Measurements from ENCODE around the gene CTAG2. TPM values are rescaled to one million over a fixed set of nuclear protein-coding genes. Genes with fewer than 3 reads are reported as not detected.
"Not testable (repeated sequence)": the region's sequence is repeated elsewhere in the genome, so short reads cannot be mapped to it uniquely, and the experiment has no call there.

Gene CTAG2
- total RNA-seq (2014; rRNA removed; shearing (Covaris generic); ENCODE audit: low replicate concordance): 15.5 TPM in 1 of 2 replicates, not detected in the other

DNA sequence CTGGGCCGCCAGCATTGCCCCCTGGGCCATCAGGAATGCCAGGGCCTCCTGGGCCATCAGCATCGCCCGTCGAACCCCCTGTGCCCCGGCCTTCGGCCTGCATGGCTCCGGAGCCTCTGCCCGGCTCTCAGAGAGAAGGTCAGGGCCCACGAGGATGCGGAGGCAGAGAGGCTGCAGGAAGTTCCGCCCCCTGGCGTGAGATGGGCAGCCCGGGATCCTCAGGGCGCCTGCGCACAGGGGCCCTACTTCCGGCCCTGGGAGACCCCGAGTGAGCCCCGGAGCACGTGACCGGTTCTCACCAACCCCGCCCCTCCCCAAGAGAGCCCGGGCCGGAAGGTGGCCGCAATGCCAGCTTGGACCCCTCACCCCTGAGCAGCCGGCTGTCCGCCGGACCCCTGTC is at the start of gene CTAG2:
CTAG2 (minus strand) TSS at position 167 of the 400 bp plus-strand sequence; CDS start at position 103, 64 bp downstream.
- not testable (repeated sequence) for DNase-seq; H3K36me3 ChIP-seq (ENCODE audit: insufficient read depth, low read length); H3K27me3 ChIP-seq (ENCODE audit: low read length); H3K9ac ChIP-seq (ENCODE audit: low read length); H3K4me3 ChIP-seq (ENCODE audit: low read length); H3K9me2 ChIP-seq (replicated peaks; ENCODE audit: insufficient read depth, low read length); H3K4me1 ChIP-seq (ENCODE audit: low read length); H4K20me1 ChIP-seq (ENCODE audit: insufficient read depth, low read depth, low read length); H3K9me3 ChIP-seq (ENCODE audit: low read length); H3K27ac ChIP-seq (ENCODE audit: low read length); H3K79me2 ChIP-seq (ENCODE audit: low read length); H3K4me2 ChIP-seq (ENCODE audit: low read depth, low read length, poor library complexity, severe bottlenecking); H2AFZ ChIP-seq (ENCODE audit: low read length)

DNA sequence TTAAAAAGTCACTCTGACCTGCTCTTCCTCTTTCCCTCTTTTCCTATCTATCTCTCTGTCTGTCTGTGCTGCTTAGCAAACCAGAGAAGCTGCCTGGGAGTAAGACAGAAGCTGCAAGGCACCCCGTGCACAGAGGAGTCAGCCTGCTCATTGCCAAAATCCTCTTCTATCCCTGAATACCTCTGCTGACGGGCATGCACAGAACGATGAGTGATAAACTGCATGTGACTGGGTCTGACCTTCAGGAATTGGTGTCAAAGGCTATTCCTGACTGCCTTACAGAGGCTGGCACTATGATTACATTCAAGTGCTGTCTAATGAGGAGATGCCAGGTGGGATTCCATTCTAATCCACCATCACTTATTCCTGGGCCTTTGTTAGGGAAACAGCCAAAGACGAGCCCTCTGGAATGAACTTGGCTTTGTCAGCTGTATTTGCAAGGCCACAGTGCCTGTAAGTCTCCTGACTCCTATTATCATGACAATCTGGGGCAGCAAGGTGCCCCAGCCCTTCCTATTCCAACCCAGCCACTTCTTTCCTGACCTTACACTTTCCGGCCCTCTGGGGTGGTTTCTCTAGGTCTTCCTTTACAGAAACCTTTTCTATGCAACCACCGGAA is 45.4 kb upstream of the CTAG2 start:
- Histone ChIP-seq H3K9me3 (ENCODE audit: low read length) (no peaks in the 10 kb centered on the region), H3K4me1 (ENCODE audit: low read length) (peaks cover 31% of the 10 kb centered on the region), H3K4me3 (ENCODE audit: low read length) (no peak overlapping the region), H3K4me2 (ENCODE audit: low read depth, low read length, poor library complexity, severe bottlenecking) (no peak overlapping the region), H3K27ac (ENCODE audit: low read length) (no peak overlapping the region), H3K27me3 (ENCODE audit: low read length) (no peaks in the 10 kb centered on the region), H3K9me2 (replicated peaks; ENCODE audit: insufficient read depth, low read length) (no peaks in the 10 kb centered on the region), H3K36me3 (ENCODE audit: insufficient read depth, low read length) (no peaks in the 10 kb centered on the region), H2AFZ (ENCODE audit: low read length) (no peak overlapping the region), H3K9ac (ENCODE audit: low read length) (no peak overlapping the region), H3K79me2 (ENCODE audit: low read length) (no peaks in the 10 kb centered on the region), H4K20me1 (ENCODE audit: insufficient read depth, low read depth, low read length) (no peaks in the 10 kb centered on the region)
- DNase-seq: no peak

DNA sequence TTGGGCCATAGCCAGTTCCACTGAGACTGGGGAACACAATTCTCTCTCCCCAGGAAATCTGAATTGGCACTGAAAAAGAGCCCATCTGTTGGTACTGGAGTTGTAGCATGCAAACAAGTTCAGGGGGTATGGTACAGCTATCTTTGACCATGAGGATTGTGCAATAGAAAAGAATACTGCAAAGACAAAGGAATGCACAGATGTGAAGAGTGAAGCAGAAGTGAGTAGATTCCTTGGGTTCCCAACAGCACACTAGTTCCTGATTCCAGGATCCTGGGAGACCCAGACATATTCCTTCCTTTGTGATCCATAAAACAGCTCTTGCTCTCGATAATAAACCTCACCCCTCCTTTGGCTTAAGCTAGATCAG is 43.3 kb upstream of the CTAG2 start:
- no peaks in the 10 kb centered on the region for H3K79me2 ChIP-seq (ENCODE audit: low read length)
- H3K4me2 ChIP-seq (ENCODE audit: low read depth, low read length, poor library complexity, severe bottlenecking): no peak overlapping the region
- no peaks in the 10 kb centered on the region for H3K36me3 ChIP-seq (ENCODE audit: insufficient read depth, low read length)
- no peaks in the 10 kb centered on the region for H3K27me3 ChIP-seq (ENCODE audit: low read length)
- H3K9me2 ChIP-seq (replicated peaks; ENCODE audit: insufficient read depth, low read length): no peaks in the 10 kb centered on the region
- no peak overlapping the region for H2AFZ ChIP-seq (ENCODE audit: low read length)
- H3K27ac ChIP-seq (ENCODE audit: low read length): no peak overlapping the region; the same call in 1 of the 2 replicates
- H3K4me3 ChIP-seq (ENCODE audit: low read length): no peak overlapping the region
- DNase-seq: no peak
- H3K4me1 ChIP-seq (ENCODE audit: low read length): peaks cover 31% of the 10 kb centered on the region
- H3K9me3 ChIP-seq (ENCODE audit: low read length): no peaks in the 10 kb centered on the region
- no peaks in the 10 kb centered on the region for H4K20me1 ChIP-seq (ENCODE audit: insufficient read depth, low read depth, low read length)
- H3K9ac ChIP-seq (ENCODE audit: low read length): no peak overlapping the region

DNA sequence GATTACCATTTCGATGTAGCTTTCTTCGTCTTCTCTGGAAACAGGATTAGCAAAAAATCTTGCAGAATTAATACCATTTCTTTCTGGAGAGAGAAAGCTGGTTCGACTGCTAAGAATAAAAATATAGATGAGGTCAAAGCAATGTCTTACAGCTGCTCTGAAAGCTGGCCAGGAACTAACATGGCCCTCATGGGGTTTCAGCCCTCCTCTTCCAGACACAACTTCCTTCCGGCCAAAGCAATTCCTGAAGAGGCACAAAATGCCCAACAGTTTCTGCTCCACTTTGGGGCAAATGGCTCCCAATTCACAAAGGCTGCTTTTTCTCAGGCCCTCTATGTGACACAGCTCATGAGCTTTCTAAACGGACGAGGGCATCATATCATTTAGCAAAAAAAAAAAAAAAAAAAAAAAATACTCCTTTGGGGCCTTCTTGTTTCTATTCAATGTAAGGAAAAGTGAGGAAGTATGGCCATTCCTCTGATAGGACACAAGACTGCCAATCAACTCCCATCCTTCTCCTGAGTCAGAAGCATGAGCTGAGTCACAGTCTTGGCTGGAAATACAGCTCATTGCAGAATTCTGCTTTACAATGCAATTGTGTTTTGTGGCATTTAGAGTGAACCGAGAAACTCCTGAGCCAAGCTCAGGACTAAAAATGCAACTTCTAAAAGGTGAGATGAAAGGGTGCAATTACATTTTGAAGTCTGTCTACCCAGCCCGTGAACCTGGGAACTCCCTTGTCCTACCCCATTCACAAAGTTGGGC is 42.7 kb upstream of the CTAG2 start:
- no peaks in the 10 kb centered on the region for H3K79me2 ChIP-seq (ENCODE audit: low read length)
- no peaks in the 10 kb centered on the region for H4K20me1 ChIP-seq (ENCODE audit: insufficient read depth, low read depth, low read length)
- H3K9me3 ChIP-seq (ENCODE audit: low read length): no peaks in the 10 kb centered on the region
- no peaks in the 10 kb centered on the region for H3K9me2 ChIP-seq (replicated peaks; ENCODE audit: insufficient read depth, low read length)
- H3K4me3 ChIP-seq (ENCODE audit: low read length): no peak overlapping the region
- H3K36me3 ChIP-seq (ENCODE audit: insufficient read depth, low read length): no peaks in the 10 kb centered on the region
- H3K9ac ChIP-seq (ENCODE audit: low read length): no peak overlapping the region
- H3K27ac ChIP-seq (ENCODE audit: low read length): peak overlapping the region; percentile 80; the same call in 1 of the 2 replicates
- H3K4me1 ChIP-seq (ENCODE audit: low read length): peaks cover 31% of the 10 kb centered on the region
- DNase-seq: no peak
- H3K4me2 ChIP-seq (ENCODE audit: low read depth, low read length, poor library complexity, severe bottlenecking): peak overlapping the region; percentile 52
- H3K27me3 ChIP-seq (ENCODE audit: low read length): no peaks in the 10 kb centered on the region
- no peak overlapping the region for H2AFZ ChIP-seq (ENCODE audit: low read length)

DNA sequence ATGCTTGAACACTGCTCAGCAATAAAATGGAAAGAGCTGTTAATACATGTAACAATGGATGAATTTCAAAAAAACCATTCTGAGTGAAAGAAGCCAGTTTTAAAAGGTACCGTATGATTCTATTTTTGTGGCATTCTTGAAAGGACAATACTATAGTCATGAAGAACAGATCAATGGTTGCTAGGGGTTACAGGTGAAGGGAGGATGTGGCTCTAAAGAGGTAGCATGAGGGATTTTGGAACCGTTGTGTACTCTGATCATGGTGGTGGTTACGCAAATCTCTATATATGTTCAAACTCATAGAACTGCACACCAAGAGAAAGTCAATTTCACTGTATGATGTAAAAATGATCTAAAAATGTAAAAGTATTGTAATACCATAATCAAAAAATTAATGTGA is 40.0 kb upstream of the CTAG2 start:
- H3K9ac ChIP-seq (ENCODE audit: low read length): no peak overlapping the region
- H3K27ac ChIP-seq (ENCODE audit: low read length): no peak overlapping the region; the same call in 1 of the 2 replicates
- no peaks in the 10 kb centered on the region for H3K79me2 ChIP-seq (ENCODE audit: low read length)
- no peaks in the 10 kb centered on the region for H3K9me3 ChIP-seq (ENCODE audit: low read length)
- H3K4me1 ChIP-seq (ENCODE audit: low read length): peaks cover 31% of the 10 kb centered on the region
- H3K36me3 ChIP-seq (ENCODE audit: insufficient read depth, low read length): no peaks in the 10 kb centered on the region
- H3K4me3 ChIP-seq (ENCODE audit: low read length): no peak overlapping the region
- no peaks in the 10 kb centered on the region for H3K9me2 ChIP-seq (replicated peaks; ENCODE audit: insufficient read depth, low read length)
- no peak for DNase-seq
- H3K27me3 ChIP-seq (ENCODE audit: low read length): no peaks in the 10 kb centered on the region
- no peaks in the 10 kb centered on the region for H4K20me1 ChIP-seq (ENCODE audit: insufficient read depth, low read depth, low read length)
- no peak overlapping the region for H3K4me2 ChIP-seq (ENCODE audit: low read depth, low read length, poor library complexity, severe bottlenecking)
- H2AFZ ChIP-seq (ENCODE audit: low read length): no peak overlapping the region

DNA sequence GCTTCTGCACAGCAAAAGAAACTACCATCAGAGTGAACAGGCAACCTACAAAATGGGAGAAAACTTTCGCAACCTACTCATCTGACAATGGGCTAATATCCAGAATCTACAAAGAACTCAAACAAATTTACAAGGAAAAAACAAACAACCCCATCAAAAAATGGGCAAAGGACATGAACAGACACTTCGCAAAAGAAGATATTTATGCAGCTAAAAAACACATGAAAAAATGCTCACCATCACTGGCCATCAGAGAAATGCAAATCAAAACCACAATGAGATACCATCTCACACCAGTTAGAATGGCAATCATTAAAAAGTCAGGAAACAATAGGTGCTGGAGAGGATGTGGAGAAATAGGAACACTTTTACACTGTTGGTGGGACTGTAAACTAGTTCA is 37.1 kb upstream of the CTAG2 start:
- DNase-seq; H3K9me2 ChIP-seq (replicated peaks; ENCODE audit: insufficient read depth, low read length); H3K4me3 ChIP-seq (ENCODE audit: low read length); H2AFZ ChIP-seq (ENCODE audit: low read length); H3K9ac ChIP-seq (ENCODE audit: low read length); H4K20me1 ChIP-seq (ENCODE audit: insufficient read depth, low read depth, low read length); H3K9me3 ChIP-seq (ENCODE audit: low read length); H3K27me3 ChIP-seq (ENCODE audit: low read length); H3K4me2 ChIP-seq (ENCODE audit: low read depth, low read length, poor library complexity, severe bottlenecking); H3K79me2 ChIP-seq (ENCODE audit: low read length); H3K36me3 ChIP-seq (ENCODE audit: insufficient read depth, low read length); H3K27ac ChIP-seq (ENCODE audit: low read length): not testable (repeated sequence)
- peaks cover 15% of the 10 kb centered on the region for H3K4me1 ChIP-seq (ENCODE audit: low read length)

DNA sequence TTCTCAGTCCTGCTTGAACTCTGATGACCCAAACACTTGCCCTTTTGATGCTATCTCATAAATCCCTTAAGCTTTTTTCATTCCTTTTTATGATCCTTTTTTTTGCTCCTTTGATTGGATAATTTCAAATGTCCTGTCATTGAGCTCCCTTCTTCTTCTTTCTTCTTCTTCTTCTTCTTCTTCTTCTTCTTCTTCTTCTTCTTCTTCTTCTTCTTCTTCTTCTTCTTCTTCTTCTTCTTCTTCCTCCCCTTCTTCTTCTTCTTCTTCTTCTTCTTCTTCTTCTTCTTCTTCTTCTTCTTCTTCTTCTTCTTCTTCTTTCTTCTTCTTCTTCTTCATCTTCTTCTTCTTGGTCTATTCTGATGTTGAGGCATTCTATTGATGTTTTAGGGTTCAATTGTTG is 18.7 kb upstream of the CTAG2 start:
- H2AFZ ChIP-seq (ENCODE audit: low read length); H3K27me3 ChIP-seq (ENCODE audit: low read length); H3K4me1 ChIP-seq (ENCODE audit: low read length); H3K4me3 ChIP-seq (ENCODE audit: low read length); H3K36me3 ChIP-seq (ENCODE audit: insufficient read depth, low read length); H3K9me3 ChIP-seq (ENCODE audit: low read length); DNase-seq; H4K20me1 ChIP-seq (ENCODE audit: insufficient read depth, low read depth, low read length); H3K9ac ChIP-seq (ENCODE audit: low read length); H3K27ac ChIP-seq (ENCODE audit: low read length); H3K79me2 ChIP-seq (ENCODE audit: low read length); H3K4me2 ChIP-seq (ENCODE audit: low read depth, low read length, poor library complexity, severe bottlenecking); H3K9me2 ChIP-seq (replicated peaks; ENCODE audit: insufficient read depth, low read length): not testable (repeated sequence)

DNA sequence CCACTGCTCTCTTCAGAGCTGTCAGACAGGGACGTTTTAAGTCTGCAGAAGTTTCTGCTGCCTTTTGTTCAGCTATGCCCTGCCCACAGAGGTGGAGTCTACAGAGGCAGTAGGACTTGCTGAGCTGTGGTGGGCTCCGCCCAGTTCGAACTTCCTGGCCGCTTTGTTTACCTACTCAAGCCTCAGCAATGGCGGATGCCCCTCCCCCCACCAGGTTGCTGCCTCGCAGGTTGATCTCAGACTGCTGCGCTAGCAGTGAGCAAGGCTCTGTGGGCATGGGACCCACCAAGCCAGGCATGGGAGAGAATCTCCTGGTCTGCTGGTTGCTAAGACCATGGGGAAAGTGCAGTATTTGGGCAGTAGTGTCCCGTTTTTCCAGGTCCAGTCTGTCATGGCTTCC is 17.5 kb upstream of the CTAG2 start:
- H3K4me1 ChIP-seq (ENCODE audit: low read length); H3K4me3 ChIP-seq (ENCODE audit: low read length); H3K27ac ChIP-seq (ENCODE audit: low read length); H3K9ac ChIP-seq (ENCODE audit: low read length); H4K20me1 ChIP-seq (ENCODE audit: insufficient read depth, low read depth, low read length); DNase-seq; H3K4me2 ChIP-seq (ENCODE audit: low read depth, low read length, poor library complexity, severe bottlenecking); H3K9me3 ChIP-seq (ENCODE audit: low read length); H2AFZ ChIP-seq (ENCODE audit: low read length); H3K9me2 ChIP-seq (replicated peaks; ENCODE audit: insufficient read depth, low read length); H3K27me3 ChIP-seq (ENCODE audit: low read length); H3K79me2 ChIP-seq (ENCODE audit: low read length); H3K36me3 ChIP-seq (ENCODE audit: insufficient read depth, low read length): not testable (repeated sequence)

All from Karpas-422 (cell line).